ENCODE measurements around the gene SMIM43.

Gene SMIM43

GRCh38 chr4:121764702-121765367 lies at the start of gene SMIM43:
Gene SMIM43, minus strand, starts transcription at chr4:121765164. Its CDS starts 59 bp downstream, at chr4:121765105.
- peak; percentile 79 for DNase-seq

- no peak for DNase-seq
Measured at GRCh38 chr4:121814756-121815155, 49.8 kb upstream of the SMIM43 start.

DNA sequence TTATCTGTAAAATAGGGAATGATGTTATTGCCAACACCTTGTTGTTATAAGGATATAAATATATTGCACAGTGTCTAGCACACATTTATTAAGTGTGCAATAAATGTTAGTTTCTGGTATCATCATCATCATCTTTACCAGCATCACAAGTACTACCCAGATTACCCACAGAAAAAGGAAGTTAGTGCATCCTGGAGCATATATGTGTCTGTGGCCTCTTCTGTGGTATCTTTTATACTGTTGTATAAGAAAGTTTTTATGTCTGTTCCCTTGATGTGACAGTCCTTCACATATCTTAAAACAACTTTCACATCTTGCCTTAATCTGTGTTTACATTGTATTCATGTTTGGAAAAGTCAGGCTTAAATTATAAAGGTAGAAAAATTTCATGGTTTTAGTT lies 46.2 kb upstream of the SMIM43 start:
- no peak for DNase-seq

- DNase-seq, result no peak
Measured at GRCh38 chr4:121806411-121806810, 41.4 kb upstream of the SMIM43 start.

- DNase-seq, result no peak
Measured at GRCh38 chr4:121801715-121802075, 36.7 kb upstream of the SMIM43 start.

DNA sequence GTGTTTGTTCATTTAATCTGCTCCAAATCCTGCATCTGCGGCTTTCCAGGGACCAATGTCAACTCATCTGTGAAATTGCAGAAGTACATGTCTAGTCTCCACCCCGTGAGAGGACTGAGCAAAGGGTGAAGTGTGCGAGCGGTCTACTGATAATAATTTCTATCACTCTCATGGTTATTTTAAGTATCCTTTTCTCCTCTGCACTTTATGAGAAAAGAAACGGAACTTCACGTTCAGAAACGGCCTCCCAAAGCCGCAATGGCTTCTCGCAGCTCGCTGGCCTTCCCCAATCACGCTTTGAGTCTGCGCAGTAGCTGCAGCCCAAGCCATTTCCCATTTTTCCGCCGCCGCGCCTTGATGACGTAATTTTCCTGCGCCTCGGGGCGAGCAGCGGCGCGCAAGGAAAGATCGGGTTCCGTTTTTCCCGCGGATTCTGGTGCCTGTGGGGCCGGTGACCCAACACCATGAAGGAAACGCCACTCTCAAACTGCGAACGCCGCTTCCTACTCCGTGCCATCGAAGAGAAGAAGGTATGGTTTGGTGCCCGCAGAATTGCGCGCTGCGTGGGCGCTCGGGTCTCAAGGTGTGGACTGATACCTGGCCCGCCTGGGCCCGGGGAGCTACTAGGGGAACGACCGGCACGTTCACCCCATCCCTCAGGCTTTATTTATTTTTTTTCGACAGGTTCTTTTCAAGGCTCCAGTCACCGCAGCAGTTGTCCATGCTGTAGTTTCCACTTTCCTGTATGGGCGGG lies 36.2 kb upstream of the SMIM43 start, which contains the start of gene EXOSC9:
EXOSC9 (plus strand) TSS at position 363 of the 754 bp plus-strand sequence; CDS start at position 465, 102 bp downstream.
- DNase-seq, result peak; percentile 99

GRCh38 chr4:121800638-121800960 lies 35.6 kb upstream of the SMIM43 start:
- no peak for DNase-seq

- DNase-seq, result no peak
Measured at GRCh38 chr4:121799867-121800501, 35.0 kb upstream of the SMIM43 start.

GRCh38 chr4:121799208-121799823 lies 34.4 kb upstream of the SMIM43 start:
- no peak for DNase-seq

DNA sequence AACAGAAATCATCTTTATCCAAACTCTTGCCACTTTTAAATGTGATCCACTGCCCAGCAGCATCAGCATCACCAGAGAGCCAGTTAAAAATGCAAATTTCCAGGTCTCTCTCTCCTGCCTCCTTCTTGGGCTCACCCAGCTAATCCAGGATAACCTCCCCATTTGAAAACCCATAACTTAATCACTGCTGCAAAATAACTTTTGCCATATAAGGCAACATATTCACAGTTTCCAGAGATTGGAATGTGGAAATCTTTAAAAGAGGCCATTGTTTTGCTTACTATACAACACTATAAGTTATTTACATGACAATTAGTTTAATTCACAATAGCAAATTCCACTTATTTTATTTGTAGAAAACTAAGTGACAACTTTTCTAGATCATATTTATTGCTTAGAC lies 31.3 kb upstream of the SMIM43 start:
- no peak for DNase-seq

GRCh38 chr4:121794505-121795188 lies 29.7 kb upstream of the SMIM43 start:
- no peak for DNase-seq

DNA sequence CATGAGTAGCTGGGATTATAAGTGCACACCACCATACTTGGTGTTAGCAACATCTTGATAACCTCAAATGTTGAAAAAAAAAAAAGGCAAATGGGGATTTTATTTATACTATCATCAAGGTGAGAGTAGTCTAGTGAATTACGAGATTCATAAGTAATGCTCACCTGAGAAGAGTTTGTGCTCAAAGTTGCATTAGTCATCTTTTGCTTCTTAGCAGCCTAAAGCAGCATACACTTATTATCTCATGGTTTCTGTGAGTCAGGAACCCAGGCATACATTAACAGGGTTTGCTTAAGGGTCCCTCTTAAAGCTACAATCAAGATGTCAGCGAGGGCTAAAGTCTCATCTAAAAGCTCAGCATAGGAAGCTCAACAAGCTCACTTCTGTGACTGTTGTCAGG lies 28.0 kb upstream of the SMIM43 start:
- no peak for DNase-seq

GRCh38 chr4:121791481-121791880 lies 26.5 kb upstream of the SMIM43 start:
- no peak for DNase-seq

GRCh38 chr4:121790976-121791375 lies 26.0 kb upstream of the SMIM43 start:
- DNase-seq, result no peak

DNA sequence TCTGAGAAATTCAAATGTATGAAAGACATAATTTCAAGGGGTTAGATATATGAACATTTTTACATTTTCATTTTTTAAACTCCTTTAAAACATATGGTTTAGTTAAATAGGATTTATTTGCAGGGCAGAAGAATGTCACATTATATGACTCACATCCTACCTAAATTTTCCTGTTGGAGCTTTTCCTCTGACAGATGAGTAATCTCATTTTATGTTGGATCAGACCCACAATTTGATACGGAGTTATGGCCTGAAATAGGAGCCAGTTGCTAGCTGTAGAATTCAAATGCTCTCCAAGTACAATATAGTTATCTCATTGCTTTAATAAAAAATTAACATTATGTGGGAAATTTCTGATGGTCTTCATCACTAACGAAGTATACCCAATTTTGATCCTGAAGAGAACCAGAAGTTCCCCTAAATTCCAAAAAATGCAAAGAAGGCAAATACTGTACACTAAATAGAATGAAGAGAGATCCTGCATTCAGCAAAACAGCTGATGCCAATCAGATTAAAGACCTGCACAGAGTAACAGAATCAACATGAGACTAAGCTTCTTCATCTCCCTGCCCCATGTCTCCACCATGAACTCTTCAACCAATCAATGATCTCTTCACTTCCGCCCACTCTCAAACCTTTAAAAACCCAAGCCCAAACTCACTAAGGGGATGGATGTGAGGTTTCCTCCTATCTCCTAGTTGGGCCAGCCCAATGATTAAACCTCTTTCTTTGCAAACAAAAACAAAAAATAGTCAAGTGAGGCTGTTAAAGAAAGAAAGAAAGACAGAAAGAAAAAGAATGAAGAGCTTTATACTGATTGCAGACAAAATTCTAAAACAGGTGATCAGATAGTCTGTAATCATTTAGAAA lies 25.2 kb upstream of the SMIM43 start:
- DNase-seq, result no peak

GRCh38 chr4:121789455-121789854 lies 24.5 kb upstream of the SMIM43 start:
- no peak for DNase-seq

DNA sequence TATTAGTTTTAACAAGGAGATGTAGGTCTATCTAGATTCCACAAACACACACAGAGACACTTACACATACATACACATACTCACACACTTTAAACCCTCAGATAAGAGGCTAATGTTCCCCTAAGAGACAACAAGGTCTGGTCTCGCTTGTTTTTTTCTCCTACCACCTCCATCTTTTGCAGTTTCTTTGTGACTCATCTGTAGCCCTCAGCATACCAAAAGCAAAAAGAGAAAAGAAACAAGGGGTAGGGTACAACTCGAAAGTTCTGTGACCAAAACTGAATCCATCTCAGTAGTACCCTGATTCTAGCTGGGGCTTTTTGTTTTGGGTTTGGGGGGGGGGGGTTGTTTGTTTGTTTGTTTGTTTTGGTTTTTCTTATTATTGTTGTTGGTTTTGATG lies 23.9 kb upstream of the SMIM43 start:
- DNase-seq, result no peak

DNA sequence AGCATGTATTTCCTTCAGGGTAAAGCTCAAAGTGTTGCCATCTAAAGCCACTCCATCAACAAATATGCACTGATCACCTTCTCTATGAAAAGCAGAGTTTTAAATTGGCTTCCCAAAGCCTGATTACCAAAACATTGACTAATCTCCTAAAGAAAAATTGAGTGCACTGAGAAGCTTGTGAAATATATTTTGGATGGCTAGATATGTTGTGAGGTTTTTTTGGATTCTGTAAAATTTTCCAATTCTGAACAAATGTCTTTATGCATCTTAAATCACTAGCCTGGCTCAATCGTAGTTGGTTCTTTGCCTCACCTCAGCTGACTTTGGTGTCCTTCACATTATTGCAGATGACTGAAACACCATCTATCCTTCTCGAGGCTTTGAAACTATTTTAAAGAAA lies 21.3 kb upstream of the SMIM43 start:
- no peak for DNase-seq

DNA sequence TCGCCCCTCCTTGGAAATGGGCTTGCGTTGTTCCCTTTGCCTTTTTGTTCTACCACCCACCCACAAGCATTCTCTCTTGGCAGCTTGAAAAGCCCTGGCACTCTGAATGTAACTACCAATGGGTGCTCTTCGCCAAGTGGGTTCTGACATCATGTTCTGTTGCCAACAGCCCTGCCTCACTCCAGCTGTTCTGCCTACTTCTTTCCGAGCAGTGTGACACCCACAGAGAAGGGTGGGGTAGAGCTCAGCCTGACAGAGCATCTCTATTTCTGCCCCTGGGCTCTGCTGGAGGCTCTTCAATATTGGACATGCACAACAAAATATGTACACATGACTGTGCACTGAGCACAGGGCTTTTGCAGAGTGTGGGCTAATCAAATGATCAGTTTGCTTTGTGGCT lies 20.5 kb upstream of the SMIM43 start:
- no peak for DNase-seq

DNA sequence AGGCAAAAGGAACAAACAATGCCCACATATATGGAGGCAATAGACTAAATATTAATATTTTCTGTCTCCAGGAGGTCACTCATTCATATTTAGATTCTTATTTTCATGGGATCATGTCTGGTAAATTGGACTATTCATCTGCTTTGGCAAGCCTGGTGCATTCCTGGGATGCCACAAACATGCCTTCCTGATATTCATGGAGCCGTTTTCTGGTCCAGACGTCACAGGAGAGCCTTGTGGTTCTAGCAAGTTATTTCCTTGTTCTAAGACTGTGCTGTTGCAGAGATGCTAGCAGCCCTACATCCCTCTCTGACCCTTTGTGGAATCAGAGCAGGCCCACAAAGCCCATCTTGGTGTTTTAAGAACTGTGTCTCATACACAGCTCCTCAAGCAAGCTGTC lies 20.0 kb upstream of the SMIM43 start:
- no peak for DNase-seq

- DNase-seq, result no peak
Measured at GRCh38 chr4:121784401-121784800, 19.4 kb upstream of the SMIM43 start.

DNA sequence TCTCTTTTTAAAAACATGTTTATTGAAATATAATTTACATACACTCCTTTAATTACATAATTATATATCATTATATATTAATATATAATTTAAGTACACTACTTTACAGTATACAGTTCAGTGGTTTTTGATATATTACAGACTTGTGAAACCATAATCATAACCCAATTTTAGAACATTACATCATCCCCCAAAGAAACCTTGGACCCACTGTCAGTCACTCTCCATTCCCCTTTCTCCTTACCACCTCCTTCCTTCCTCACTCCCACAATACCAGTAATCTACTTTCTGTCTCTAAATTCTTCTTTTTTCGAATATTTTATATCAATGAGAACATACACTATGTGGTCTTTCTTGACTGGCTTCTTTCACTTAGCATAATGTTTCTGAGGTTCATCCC lies 18.2 kb upstream of the SMIM43 start:
- no peak for DNase-seq

Measured in eye (tissue), 1 donor.